ENCODE data around the gene SRPRB. TPM values are rescaled to one million over a fixed set of nuclear protein-coding genes. Genes with fewer than 3 reads are reported as not detected.

SRPRB gene
- total and polyA plus RNA-seq, 2 experiments from 2014 or later: 25.6 to 36.0 TPM

DNA sequence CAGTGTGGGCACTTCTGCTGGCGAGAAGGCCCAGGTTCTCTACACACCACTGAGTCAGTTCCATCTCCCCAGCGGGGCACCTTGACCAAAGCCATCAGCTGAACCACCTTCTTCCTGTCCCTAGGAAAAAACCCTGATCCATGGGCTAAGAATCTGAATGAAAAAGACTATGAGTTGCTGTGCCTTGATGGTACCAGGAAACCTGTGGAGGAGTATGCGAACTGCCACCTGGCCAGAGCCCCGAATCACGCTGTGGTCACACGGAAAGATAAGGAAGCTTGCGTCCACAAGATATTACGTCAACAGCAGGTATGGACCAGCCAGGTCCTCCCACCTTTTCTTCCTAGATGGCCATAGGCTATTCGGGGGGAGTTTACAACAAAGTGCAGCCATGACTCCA is 30.3 kb upstream of the SRPRB start:
- no peaks in the 10 kb centered on the region for H4K20me1 ChIP-seq (replicated peaks; ENCODE audit: insufficient read depth)
- H3K4me3 Mint-ChIP-seq: no peak overlapping the region
- peaks cover 6% of the 10 kb centered on the region; the same call in 1 of the 2 replicates for H3K4me1 ChIP-seq (ENCODE audit: insufficient read depth)
- H3K27ac Mint-ChIP-seq: no peak overlapping the region
- no peak for DNase-seq (ENCODE audit: low spot score)
- H3F3A ChIP-seq (replicated peaks; ENCODE audit: low read depth): no peaks in the 10 kb centered on the region
- no peak overlapping the region for H3K4me2 ChIP-seq
- H3K27me3 ChIP-seq (ENCODE audit: insufficient read depth): no peaks in the 10 kb centered on the region
- H3K27me3 Mint-ChIP-seq (ENCODE audit: insufficient read depth, low read depth, poor library complexity): peaks cover 4% of the 10 kb centered on the region
- H3K4me3 ChIP-seq: no peak overlapping the region
- no peaks in the 10 kb centered on the region for H3K9me3 Mint-ChIP-seq
- peaks cover 8% of the 10 kb centered on the region for H3K4me1 Mint-ChIP-seq
- no peak overlapping the region for H3K27ac ChIP-seq (ENCODE audit: low read depth)
- no peaks in the 10 kb centered on the region for H3K79me2 ChIP-seq (replicated peaks; ENCODE audit: insufficient read depth)
- H3K9me2 ChIP-seq (ENCODE audit: insufficient read depth): peaks cover 10% of the 10 kb centered on the region
- ATAC-seq: no peak
- no peaks in the 10 kb centered on the region for H3K36me3 ChIP-seq (ENCODE audit: insufficient read depth)
- no peaks in the 10 kb centered on the region for H3K36me3 Mint-ChIP-seq (ENCODE audit: low read depth)
- H2AFZ ChIP-seq: no peak overlapping the region
- TF ChIP-seq, protein P1, sequence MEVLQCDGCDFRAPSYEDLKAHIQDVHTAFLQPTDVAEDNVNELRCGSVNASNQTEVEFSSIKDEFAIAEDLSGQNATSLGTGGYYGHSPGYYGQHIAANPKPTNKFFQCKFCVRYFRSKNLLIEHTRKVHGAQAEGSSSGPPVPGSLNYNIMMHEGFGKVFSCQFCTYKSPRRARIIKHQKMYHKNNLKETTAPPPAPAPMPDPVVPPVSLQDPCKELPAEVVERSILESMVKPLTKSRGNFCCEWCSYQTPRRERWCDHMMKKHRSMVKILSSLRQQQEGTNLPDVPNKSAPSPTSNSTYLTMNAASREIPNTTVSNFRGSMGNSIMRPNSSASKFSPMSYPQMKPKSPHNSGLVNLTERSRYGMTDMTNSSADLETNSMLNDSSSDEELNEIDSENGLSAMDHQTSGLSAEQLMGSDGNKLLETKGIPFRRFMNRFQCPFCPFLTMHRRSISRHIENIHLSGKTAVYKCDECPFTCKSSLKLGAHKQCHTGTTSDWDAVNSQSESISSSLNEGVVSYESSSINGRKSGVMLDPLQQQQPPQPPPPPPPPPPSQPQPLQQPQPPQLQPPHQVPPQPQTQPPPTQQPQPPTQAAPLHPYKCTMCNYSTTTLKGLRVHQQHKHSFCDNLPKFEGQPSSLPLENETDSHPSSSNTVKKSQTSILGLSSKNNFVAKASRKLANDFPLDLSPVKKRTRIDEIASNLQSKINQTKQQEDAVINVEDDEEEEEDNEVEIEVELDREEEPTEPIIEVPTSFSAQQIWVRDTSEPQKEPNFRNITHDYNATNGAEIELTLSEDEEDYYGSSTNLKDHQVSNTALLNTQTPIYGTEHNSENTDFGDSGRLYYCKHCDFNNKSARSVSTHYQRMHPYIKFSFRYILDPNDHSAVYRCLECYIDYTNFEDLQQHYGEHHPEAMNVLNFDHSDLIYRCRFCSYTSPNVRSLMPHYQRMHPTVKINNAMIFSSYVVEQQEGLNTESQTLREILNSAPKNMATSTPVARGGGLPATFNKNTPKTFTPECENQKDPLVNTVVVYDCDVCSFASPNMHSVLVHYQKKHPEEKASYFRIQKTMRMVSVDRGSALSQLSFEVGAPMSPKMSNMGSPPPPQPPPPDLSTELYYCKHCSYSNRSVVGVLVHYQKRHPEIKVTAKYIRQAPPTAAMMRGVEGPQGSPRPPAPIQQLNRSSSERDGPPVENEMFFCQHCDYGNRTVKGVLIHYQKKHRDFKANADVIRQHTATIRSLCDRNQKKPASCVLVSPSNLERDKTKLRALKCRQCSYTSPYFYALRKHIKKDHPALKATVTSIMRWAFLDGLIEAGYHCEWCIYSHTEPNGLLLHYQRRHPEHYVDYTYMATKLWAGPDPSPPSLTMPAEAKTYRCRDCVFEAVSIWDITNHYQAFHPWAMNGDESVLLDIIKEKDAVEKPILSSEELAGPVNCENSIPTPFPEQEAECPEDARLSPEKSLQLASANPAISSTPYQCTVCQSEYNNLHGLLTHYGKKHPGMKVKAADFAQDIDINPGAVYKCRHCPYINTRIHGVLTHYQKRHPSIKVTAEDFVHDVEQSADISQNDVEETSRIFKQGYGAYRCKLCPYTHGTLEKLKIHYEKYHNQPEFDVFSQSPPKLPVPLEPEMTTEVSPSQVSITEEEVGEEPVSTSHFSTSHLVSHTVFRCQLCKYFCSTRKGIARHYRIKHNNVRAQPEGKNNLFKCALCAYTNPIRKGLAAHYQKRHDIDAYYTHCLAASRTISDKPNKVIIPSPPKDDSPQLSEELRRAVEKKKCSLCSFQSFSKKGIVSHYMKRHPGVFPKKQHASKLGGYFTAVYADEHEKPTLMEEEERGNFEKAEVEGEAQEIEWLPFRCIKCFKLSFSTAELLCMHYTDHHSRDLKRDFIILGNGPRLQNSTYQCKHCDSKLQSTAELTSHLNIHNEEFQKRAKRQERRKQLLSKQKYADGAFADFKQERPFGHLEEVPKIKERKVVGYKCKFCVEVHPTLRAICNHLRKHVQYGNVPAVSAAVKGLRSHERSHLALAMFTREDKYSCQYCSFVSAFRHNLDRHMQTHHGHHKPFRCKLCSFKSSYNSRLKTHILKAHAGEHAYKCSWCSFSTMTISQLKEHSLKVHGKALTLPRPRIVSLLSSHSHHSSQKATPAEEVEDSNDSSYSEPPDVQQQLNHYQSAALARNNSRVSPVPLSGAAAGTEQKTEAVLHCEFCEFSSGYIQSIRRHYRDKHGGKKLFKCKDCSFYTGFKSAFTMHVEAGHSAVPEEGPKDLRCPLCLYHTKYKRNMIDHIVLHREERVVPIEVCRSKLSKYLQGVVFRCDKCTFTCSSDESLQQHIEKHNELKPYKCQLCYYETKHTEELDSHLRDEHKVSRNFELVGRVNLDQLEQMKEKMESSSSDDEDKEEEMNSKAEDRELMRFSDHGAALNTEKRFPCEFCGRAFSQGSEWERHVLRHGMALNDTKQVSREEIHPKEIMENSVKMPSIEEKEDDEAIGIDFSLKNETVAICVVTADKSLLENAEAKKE (CRISPR knock-in tag; IDR thresholded peaks at IDR 0.05): no peak
- no peak for TF ChIP-seq STAT1 (IDR thresholded peaks at IDR 0.05; ENCODE audit: unreplicated experiment)
- TF ChIP-seq POLR2AphosphoS5 (IDR thresholded peaks at IDR 0.05; ENCODE audit: low read depth): no peak
- no peak for TF ChIP-seq EZH2 (IDR thresholded peaks at IDR 0.05; ENCODE audit: low read depth, unreplicated experiment)
- TF ChIP-seq, protein P2, sequence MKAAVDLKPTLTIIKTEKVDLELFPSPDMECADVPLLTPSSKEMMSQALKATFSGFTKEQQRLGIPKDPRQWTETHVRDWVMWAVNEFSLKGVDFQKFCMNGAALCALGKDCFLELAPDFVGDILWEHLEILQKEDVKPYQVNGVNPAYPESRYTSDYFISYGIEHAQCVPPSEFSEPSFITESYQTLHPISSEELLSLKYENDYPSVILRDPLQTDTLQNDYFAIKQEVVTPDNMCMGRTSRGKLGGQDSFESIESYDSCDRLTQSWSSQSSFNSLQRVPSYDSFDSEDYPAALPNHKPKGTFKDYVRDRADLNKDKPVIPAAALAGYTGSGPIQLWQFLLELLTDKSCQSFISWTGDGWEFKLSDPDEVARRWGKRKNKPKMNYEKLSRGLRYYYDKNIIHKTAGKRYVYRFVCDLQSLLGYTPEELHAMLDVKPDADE (IDR thresholded peaks at IDR 0.05): no peak
- no peak for TF ChIP-seq NANOG (IDR thresholded peaks at IDR 0.05; ENCODE audit: borderline replicate concordance)
- TF ChIP-seq, protein P3, sequence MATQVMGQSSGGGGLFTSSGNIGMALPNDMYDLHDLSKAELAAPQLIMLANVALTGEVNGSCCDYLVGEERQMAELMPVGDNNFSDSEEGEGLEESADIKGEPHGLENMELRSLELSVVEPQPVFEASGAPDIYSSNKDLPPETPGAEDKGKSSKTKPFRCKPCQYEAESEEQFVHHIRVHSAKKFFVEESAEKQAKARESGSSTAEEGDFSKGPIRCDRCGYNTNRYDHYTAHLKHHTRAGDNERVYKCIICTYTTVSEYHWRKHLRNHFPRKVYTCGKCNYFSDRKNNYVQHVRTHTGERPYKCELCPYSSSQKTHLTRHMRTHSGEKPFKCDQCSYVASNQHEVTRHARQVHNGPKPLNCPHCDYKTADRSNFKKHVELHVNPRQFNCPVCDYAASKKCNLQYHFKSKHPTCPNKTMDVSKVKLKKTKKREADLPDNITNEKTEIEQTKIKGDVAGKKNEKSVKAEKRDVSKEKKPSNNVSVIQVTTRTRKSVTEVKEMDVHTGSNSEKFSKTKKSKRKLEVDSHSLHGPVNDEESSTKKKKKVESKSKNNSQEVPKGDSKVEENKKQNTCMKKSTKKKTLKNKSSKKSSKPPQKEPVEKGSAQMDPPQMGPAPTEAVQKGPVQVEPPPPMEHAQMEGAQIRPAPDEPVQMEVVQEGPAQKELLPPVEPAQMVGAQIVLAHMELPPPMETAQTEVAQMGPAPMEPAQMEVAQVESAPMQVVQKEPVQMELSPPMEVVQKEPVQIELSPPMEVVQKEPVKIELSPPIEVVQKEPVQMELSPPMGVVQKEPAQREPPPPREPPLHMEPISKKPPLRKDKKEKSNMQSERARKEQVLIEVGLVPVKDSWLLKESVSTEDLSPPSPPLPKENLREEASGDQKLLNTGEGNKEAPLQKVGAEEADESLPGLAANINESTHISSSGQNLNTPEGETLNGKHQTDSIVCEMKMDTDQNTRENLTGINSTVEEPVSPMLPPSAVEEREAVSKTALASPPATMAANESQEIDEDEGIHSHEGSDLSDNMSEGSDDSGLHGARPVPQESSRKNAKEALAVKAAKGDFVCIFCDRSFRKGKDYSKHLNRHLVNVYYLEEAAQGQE (IDR thresholded peaks at IDR 0.05; ENCODE audit: unreplicated experiment): no peak
- no peak for TF ChIP-seq ZNF114 (CRISPR knock-in tag; IDR thresholded peaks at IDR 0.05)
- TF ChIP-seq, protein P4, sequence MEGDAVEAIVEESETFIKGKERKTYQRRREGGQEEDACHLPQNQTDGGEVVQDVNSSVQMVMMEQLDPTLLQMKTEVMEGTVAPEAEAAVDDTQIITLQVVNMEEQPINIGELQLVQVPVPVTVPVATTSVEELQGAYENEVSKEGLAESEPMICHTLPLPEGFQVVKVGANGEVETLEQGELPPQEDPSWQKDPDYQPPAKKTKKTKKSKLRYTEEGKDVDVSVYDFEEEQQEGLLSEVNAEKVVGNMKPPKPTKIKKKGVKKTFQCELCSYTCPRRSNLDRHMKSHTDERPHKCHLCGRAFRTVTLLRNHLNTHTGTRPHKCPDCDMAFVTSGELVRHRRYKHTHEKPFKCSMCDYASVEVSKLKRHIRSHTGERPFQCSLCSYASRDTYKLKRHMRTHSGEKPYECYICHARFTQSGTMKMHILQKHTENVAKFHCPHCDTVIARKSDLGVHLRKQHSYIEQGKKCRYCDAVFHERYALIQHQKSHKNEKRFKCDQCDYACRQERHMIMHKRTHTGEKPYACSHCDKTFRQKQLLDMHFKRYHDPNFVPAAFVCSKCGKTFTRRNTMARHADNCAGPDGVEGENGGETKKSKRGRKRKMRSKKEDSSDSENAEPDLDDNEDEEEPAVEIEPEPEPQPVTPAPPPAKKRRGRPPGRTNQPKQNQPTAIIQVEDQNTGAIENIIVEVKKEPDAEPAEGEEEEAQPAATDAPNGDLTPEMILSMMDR (conservative IDR thresholded peaks at IDR 0.05; ENCODE audit: low read depth in 2 of 2): no peak
